ENCODE data around the gene THOP1. TPM values are rescaled to one million over a fixed set of nuclear protein-coding genes. Genes with fewer than 3 reads are reported as not detected.

Gene THOP1
- total RNA-seq, 1 donor from 2014 or later = 79.0 TPM

- peaks cover 8% of the 10 kb centered on the region for H3K36me3 ChIP-seq (ENCODE audit: control insufficient read depth, insufficient read depth, low read length)
- no peaks in the 10 kb centered on the region for H3K27me3 ChIP-seq (ENCODE audit: control insufficient read depth, insufficient read depth, low read length)
- TF ChIP-seq CTCF (IDR thresholded peaks at IDR 0.05; ENCODE audit: insufficient read depth, low read length, poor library complexity, severe bottlenecking) = no peak
- DNase-seq (ENCODE audit: low read depth) = no peak
- H3K4me3 ChIP-seq (ENCODE audit: low read depth, low read length) = no peak overlapping the region
Observed at GRCh38 chr19:2848616-2849015, 63.3 kb downstream of the THOP1 start.

GRCh38 chr19:2850256-2850925 is 65.1 kb downstream of the THOP1 start:
- Histone ChIP-seq H3K36me3 (ENCODE audit: control insufficient read depth, insufficient read depth, low read length) (peaks cover 8% of the 10 kb centered on the region), H3K4me3 (ENCODE audit: low read depth, low read length) (no peak overlapping the region), H3K27me3 (ENCODE audit: control insufficient read depth, insufficient read depth, low read length) (no peaks in the 10 kb centered on the region)
- TF ChIP-seq CTCF (IDR thresholded peaks at IDR 0.05; ENCODE audit: insufficient read depth, low read length, poor library complexity, severe bottlenecking) = no peak
- DNase-seq (ENCODE audit: low read depth) = no peak

- TF ChIP-seq CTCF (IDR thresholded peaks at IDR 0.05; ENCODE audit: insufficient read depth, low read length, poor library complexity, severe bottlenecking) = no peak
- Histone ChIP-seq H3K27me3 (ENCODE audit: control insufficient read depth, insufficient read depth, low read length) (no peaks in the 10 kb centered on the region), H3K4me3 (ENCODE audit: low read depth, low read length) (no peak overlapping the region), H3K36me3 (ENCODE audit: control insufficient read depth, insufficient read depth, low read length) (peaks cover 8% of the 10 kb centered on the region)
- DNase-seq (ENCODE audit: low read depth) = no peak
Observed at GRCh38 chr19:2852598-2852997, 67.3 kb downstream of the THOP1 start.

GRCh38 chr19:2853015-2853606 is 67.8 kb downstream of the THOP1 start:
- no peak for DNase-seq (ENCODE audit: low read depth)
- H3K27me3 ChIP-seq (ENCODE audit: control insufficient read depth, insufficient read depth, low read length) = no peaks in the 10 kb centered on the region
- peaks cover 8% of the 10 kb centered on the region for H3K36me3 ChIP-seq (ENCODE audit: control insufficient read depth, insufficient read depth, low read length)
- TF ChIP-seq CTCF (IDR thresholded peaks at IDR 0.05; ENCODE audit: insufficient read depth, low read length, poor library complexity, severe bottlenecking) = no peak
- no peak overlapping the region for H3K4me3 ChIP-seq (ENCODE audit: low read depth, low read length)

- no peak for TF ChIP-seq CTCF (IDR thresholded peaks at IDR 0.05; ENCODE audit: insufficient read depth, low read length, poor library complexity, severe bottlenecking)
- Histone ChIP-seq H3K36me3 (ENCODE audit: control insufficient read depth, insufficient read depth, low read length) (peaks cover 8% of the 10 kb centered on the region), H3K27me3 (ENCODE audit: control insufficient read depth, insufficient read depth, low read length) (no peaks in the 10 kb centered on the region)
Observed at GRCh38 chr19:2854849-2855248, 69.5 kb downstream of the THOP1 start.

More at GRCh38 chr19:2854849-2855248, 69.5 kb downstream of the THOP1 start:
- no peak overlapping the region for H3K4me3 ChIP-seq (ENCODE audit: low read depth, low read length)
- DNase-seq (ENCODE audit: low read depth) = no peak

Measured in kidney epithelial cell (primary cell).